T-helper 2 cell (primary cell): ENCODE data around the gene SHC3.

Experiments used
- DNase-seq, 5 experiments: peaks; one replicate each; pipeline versions ENCODE4 v3.0.0 to v3.0.0-alpha.2; 2012 to 2022

SHC3 gene

GRCh38 chr9:89153232-89154017, 25.2 kb downstream of the SHC3 start:
- no peak for DNase-seq

GRCh38 chr9:89149726-89150125, 28.9 kb downstream of the SHC3 start:
- DNase-seq: no peak

- no peak for DNase-seq
Observed at GRCh38 chr9:89145097-89145496, 33.5 kb downstream of the SHC3 start.

GRCh38 chr9:89144238-89144637, 34.4 kb downstream of the SHC3 start:
- DNase-seq: no peak

- DNase-seq: no peak
Observed at GRCh38 chr9:89143266-89143665, 35.4 kb downstream of the SHC3 start.

- no peak for DNase-seq
Observed at GRCh38 chr9:89139455-89139854, 39.2 kb downstream of the SHC3 start.

- DNase-seq: no peak
Observed at GRCh38 chr9:89138463-89139390, 39.9 kb downstream of the SHC3 start.

- DNase-seq: no peak
Observed at GRCh38 chr9:89137542-89138462, 40.8 kb downstream of the SHC3 start.

- no peak for DNase-seq
Observed at GRCh38 chr9:89135591-89136166, 42.9 kb downstream of the SHC3 start.

- no peak for DNase-seq
Observed at GRCh38 chr9:89134709-89135108, 43.9 kb downstream of the SHC3 start.

GRCh38 chr9:89122949-89123348, 55.7 kb downstream of the SHC3 start:
- no peak for DNase-seq

GRCh38 chr9:89120704-89121103, 57.9 kb downstream of the SHC3 start:
- DNase-seq: no peak

GRCh38 chr9:89116805-89117192, 61.8 kb downstream of the SHC3 start:
- DNase-seq: no peak

GRCh38 chr9:89116064-89116804, 62.4 kb downstream of the SHC3 start:
- no peak for DNase-seq

- DNase-seq: no peak
Observed at GRCh38 chr9:89115426-89115825, 63.2 kb downstream of the SHC3 start.

- no peak for DNase-seq
Observed at GRCh38 chr9:89114741-89115140, 63.9 kb downstream of the SHC3 start.

GRCh38 chr9:89113851-89114250, 64.8 kb downstream of the SHC3 start:
- DNase-seq: no peak

- DNase-seq: no peak
Observed at GRCh38 chr9:89112243-89112642, 66.4 kb downstream of the SHC3 start.

GRCh38 chr9:89109666-89110065, 69.0 kb downstream of the SHC3 start:
- DNase-seq: no peak

GRCh38 chr9:89107406-89107805, 71.2 kb downstream of the SHC3 start:
- DNase-seq: no peak

GRCh38 chr9:89106224-89106851, 72.3 kb downstream of the SHC3 start:
- no peak for DNase-seq
